ENCODE data around the gene NBPF12. TPM values are rescaled to one million over a fixed set of nuclear protein-coding genes. Genes with fewer than 3 reads are reported as not detected.
A peak's percentile ranks its signal among the peaks of the same experiment; 100 is the strongest.
"Not testable (repeated sequence)": the region's sequence is repeated elsewhere in the genome, so short reads cannot be mapped to it uniquely, and the experiment has no call there.

NBPF12 gene
- total and polyA plus RNA-seq, 5 donors from 2014 or later, result 1.7 to 25.7 (median 2.0) TPM

GRCh38 chr1:146924106-146924505, 14.0 kb upstream of the NBPF12 start:
- H3K27me3 Mint-ChIP-seq; H3K36me3 Mint-ChIP-seq; H3K4me3 Mint-ChIP-seq; H3K4me1 ChIP-seq (ENCODE audit: control insufficient read depth, insufficient read depth, low read length, poor library complexity, severe bottlenecking); H3K4me1 Mint-ChIP-seq; H3K27ac Mint-ChIP-seq; H3K27ac ChIP-seq (ENCODE audit: insufficient read depth, low read length, poor library complexity, severe bottlenecking); H3K9me3 Mint-ChIP-seq; H3K4me3 ChIP-seq (ENCODE audit: low read depth, low read length); H3K9me3 ChIP-seq (ENCODE audit: control insufficient read depth in 2 of 2, low read length in 2 of 2); H3K27me3 ChIP-seq (ENCODE audit: control insufficient read depth, insufficient read depth, low read length); H3K36me3 ChIP-seq (ENCODE audit: control insufficient read depth, insufficient read depth, low read length); DNase-seq; ATAC-seq (ENCODE audit: low read depth in 2 of 2): not testable (repeated sequence)

DNA sequence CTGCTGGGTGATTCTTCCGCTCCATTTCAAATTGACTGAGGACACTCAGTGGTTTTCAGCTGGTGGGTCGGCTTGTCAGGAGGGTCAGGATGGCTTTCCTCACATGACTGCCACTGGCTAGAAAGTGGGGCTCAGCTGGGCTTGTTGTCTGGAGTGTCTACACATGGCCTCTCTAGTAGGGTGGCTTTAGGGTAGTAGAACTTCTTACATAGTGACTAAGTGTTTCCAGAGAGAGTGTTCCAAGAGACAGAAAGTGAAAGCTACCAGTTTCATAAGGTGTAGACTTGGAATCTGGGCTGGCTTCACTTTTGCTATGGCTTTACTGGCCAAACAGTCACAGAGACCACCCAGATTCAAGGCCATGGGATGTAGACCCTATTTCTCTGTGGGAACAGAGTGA, 11.7 kb upstream of the NBPF12 start:
- H3K4me3 ChIP-seq (ENCODE audit: low read depth, low read length), result not testable (repeated sequence)

GRCh38 chr1:146930225-146930624, 7.9 kb upstream of the NBPF12 start:
- not testable (repeated sequence) for H3K9me3 Mint-ChIP-seq; H3K36me3 ChIP-seq (ENCODE audit: control insufficient read depth, insufficient read depth, low read length); H3K27ac Mint-ChIP-seq; H3K4me3 Mint-ChIP-seq; H3K4me1 ChIP-seq (ENCODE audit: control insufficient read depth, insufficient read depth, low read length, poor library complexity, severe bottlenecking); H3K4me1 Mint-ChIP-seq; H3K27ac ChIP-seq (ENCODE audit: insufficient read depth, low read length, poor library complexity, severe bottlenecking); H3K27me3 ChIP-seq (ENCODE audit: control insufficient read depth, insufficient read depth, low read length); H3K36me3 Mint-ChIP-seq; DNase-seq; ATAC-seq (ENCODE audit: low read depth in 2 of 2); H3K9me3 ChIP-seq (ENCODE audit: control insufficient read depth in 2 of 2, low read length in 2 of 2); H3K4me3 ChIP-seq (ENCODE audit: low read depth, low read length)
- peaks cover 12% of the 10 kb centered on the region for H3K27me3 Mint-ChIP-seq

More for the DNA sequence above, 11.7 kb upstream of the NBPF12 start:
- H3K9me3 Mint-ChIP-seq; H3K4me3 Mint-ChIP-seq; DNase-seq; H3K27ac ChIP-seq (ENCODE audit: insufficient read depth, low read length, poor library complexity, severe bottlenecking); H3K9me3 ChIP-seq (ENCODE audit: control insufficient read depth in 2 of 2, low read length in 2 of 2); H3K4me1 ChIP-seq (ENCODE audit: control insufficient read depth, insufficient read depth, low read length, poor library complexity, severe bottlenecking); H3K4me1 Mint-ChIP-seq; H3K36me3 Mint-ChIP-seq; H3K36me3 ChIP-seq (ENCODE audit: control insufficient read depth, insufficient read depth, low read length); H3K27me3 Mint-ChIP-seq; H3K27me3 ChIP-seq (ENCODE audit: control insufficient read depth, insufficient read depth, low read length); H3K27ac Mint-ChIP-seq; ATAC-seq (ENCODE audit: low read depth in 2 of 2): not testable (repeated sequence)

- Mint-ChIP-seq H3K4me1 (peaks cover 3 to 14% (median 4%) of the 10 kb centered on the region in 4 donors), H3K4me3 (peak overlapping the region in 1 of 4 donors; percentile 34), H3K27me3 (peaks cover 12% of the 10 kb centered on the region)
- H3K36me3 ChIP-seq (ENCODE audit: control insufficient read depth, insufficient read depth, low read length); H3K36me3 Mint-ChIP-seq; H3K27ac Mint-ChIP-seq; H3K27me3 ChIP-seq (ENCODE audit: control insufficient read depth, insufficient read depth, low read length); ATAC-seq (ENCODE audit: low read depth in 2 of 2); H3K9me3 Mint-ChIP-seq; H3K27ac ChIP-seq (ENCODE audit: insufficient read depth, low read length, poor library complexity, severe bottlenecking); H3K4me3 ChIP-seq (ENCODE audit: low read depth, low read length); DNase-seq; H3K9me3 ChIP-seq (ENCODE audit: control insufficient read depth in 2 of 2, low read length in 2 of 2); H3K4me1 ChIP-seq (ENCODE audit: control insufficient read depth, insufficient read depth, low read length, poor library complexity, severe bottlenecking): not testable (repeated sequence)
Measured at GRCh38 chr1:146934390-146935223, 3.5 kb upstream of the NBPF12 start.

- H3K36me3 ChIP-seq (ENCODE audit: control insufficient read depth, insufficient read depth, low read length); H3K36me3 Mint-ChIP-seq; H3K27me3 ChIP-seq (ENCODE audit: control insufficient read depth, insufficient read depth, low read length); H3K9me3 Mint-ChIP-seq; H3K4me1 ChIP-seq (ENCODE audit: control insufficient read depth, insufficient read depth, low read length, poor library complexity, severe bottlenecking); DNase-seq; H3K27ac Mint-ChIP-seq; H3K9me3 ChIP-seq (ENCODE audit: control insufficient read depth in 2 of 2, low read length in 2 of 2); H3K27ac ChIP-seq (ENCODE audit: insufficient read depth, low read length, poor library complexity, severe bottlenecking); ATAC-seq (ENCODE audit: low read depth in 2 of 2); H3K27me3 Mint-ChIP-seq: not testable (repeated sequence)
- Mint-ChIP-seq H3K4me3 (peak overlapping the region; percentile 50 to 95 (median 90)), H3K4me1 (peaks cover 4 to 24% (median 12%) of the 10 kb centered on the region in 4 donors)
- H3K4me3 ChIP-seq (ENCODE audit: low read depth, low read length), result peak overlapping the region; percentile 26
Measured at GRCh38 chr1:146937462-146937861, 662 bp upstream of the NBPF12 start.

DNA sequence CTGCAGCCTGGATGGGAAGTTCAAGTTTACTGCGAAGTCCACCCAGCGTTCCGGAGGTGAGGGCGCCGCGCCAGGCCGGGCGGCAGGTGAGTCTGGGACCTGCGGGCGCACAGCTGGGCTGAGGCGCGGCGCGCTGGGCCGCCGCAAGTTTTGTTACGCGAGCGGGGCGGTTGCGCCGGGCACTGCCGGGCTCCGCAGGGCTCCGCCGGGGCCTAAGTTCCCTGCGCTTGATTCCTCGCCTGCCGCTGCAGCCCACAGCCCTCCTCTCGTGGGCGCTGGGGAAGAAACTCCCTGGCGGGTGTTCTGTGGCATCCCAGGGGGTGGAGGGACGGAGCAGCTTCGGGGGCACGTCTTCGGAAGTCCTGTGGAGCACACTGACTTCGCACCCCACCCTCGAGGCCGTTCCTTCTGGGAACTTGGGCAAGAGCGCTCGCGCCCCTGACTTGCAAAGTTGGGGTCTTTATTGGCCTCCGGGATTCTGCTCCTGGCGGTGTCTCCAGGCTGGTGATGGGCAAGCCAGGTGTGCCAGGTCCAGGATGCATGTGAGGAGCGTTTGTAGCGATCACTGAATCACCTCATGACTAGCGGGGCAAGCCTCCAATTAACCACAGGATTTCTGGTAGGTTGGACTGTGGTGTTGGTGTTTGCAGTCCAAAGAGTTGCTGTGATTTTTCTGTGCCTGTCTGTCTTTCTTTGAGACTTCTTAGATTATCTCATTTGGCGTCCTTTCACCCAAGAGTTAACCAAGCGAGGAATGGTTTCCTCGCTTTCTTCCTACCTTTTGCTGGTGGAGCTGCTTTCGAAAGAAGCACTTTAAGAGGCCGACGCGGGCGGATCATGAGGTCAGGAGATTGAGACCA, 1.0 kb downstream of the NBPF12 start:
- H3K27me3 Mint-ChIP-seq; H3K9me3 ChIP-seq (ENCODE audit: control insufficient read depth in 2 of 2, low read length in 2 of 2); H3K9me3 Mint-ChIP-seq; H3K36me3 ChIP-seq (ENCODE audit: control insufficient read depth, insufficient read depth, low read length); H3K4me1 ChIP-seq (ENCODE audit: control insufficient read depth, insufficient read depth, low read length, poor library complexity, severe bottlenecking); H3K27me3 ChIP-seq (ENCODE audit: control insufficient read depth, insufficient read depth, low read length); H3K36me3 Mint-ChIP-seq: not testable (repeated sequence)
- H3K4me1 Mint-ChIP-seq, result peaks cover 4 to 23% (median 12%) of the 10 kb centered on the region in 4 donors
- DNase-seq (peak in 2 of 3 donors; percentile 30 to 57), ATAC-seq (ENCODE audit: low read depth in 2 of 2) (peak; percentile 23 to 31)
- peak overlapping the region; percentile 67 for H3K27ac ChIP-seq (ENCODE audit: insufficient read depth, low read length, poor library complexity, severe bottlenecking)
- H3K4me3 Mint-ChIP-seq, result peak overlapping the region; percentile 95 to 99 (median 98)
- H3K27ac Mint-ChIP-seq, result peak overlapping the region in 2 of 3 donors; percentile 41 to 91
- peak overlapping the region; percentile 75 for H3K4me3 ChIP-seq (ENCODE audit: low read depth, low read length)

DNA sequence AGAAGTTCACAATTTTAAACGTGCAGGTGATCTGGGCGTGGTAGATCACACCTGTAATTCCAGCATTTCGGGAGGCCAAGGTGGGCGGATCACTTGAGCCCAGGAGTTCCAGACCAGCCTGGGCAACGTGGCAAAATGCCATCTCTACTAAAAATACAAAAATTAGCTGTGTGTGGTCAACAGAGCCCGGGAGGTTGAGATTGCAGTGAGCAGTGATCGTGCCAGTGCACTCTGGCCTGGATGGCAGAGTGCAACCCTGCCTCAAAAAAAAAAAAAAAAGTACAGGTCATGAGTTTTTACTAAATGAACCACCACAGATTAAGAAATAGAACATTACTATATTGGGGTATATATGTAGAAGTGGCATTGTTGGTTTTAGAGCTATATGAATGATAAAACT, 2.2 kb downstream of the NBPF12 start:
- H3K27ac Mint-ChIP-seq; ATAC-seq (ENCODE audit: low read depth in 2 of 2); H3K4me3 ChIP-seq (ENCODE audit: low read depth, low read length); H3K4me1 ChIP-seq (ENCODE audit: control insufficient read depth, insufficient read depth, low read length, poor library complexity, severe bottlenecking); H3K27me3 Mint-ChIP-seq; DNase-seq; H3K27ac ChIP-seq (ENCODE audit: insufficient read depth, low read length, poor library complexity, severe bottlenecking); H3K9me3 Mint-ChIP-seq; H3K36me3 Mint-ChIP-seq; H3K27me3 ChIP-seq (ENCODE audit: control insufficient read depth, insufficient read depth, low read length); H3K9me3 ChIP-seq (ENCODE audit: control insufficient read depth in 2 of 2, low read length in 2 of 2); H3K36me3 ChIP-seq (ENCODE audit: control insufficient read depth, insufficient read depth, low read length): not testable (repeated sequence)
- Mint-ChIP-seq H3K4me3 (peak overlapping the region; percentile 74 to 99 (median 90)), H3K4me1 (peaks cover 4 to 19% (median 10%) of the 10 kb centered on the region in 4 donors)
